Colonic mucosa (tissue), 4 donors: ENCODE measurements around the gene TMEM229A. TPM values are rescaled to one million over a fixed set of nuclear protein-coding genes. Genes with fewer than 3 reads are reported as not detected.

Source experiments
- DNase-seq: peaks from one replicate; pipeline ENCODE4 v3.0.0-alpha.2; 2020
- H3K27ac ChIP-seq: fragments of 200-600 bp; one replicate; pipeline ENCODE4 v1.8.0; 2021
- H3K27me3 ChIP-seq: fragments of 200-600 bp; one replicate; pipeline ENCODE4 v1.8.0; 2021
- H3K36me3 ChIP-seq: fragments of 200-600 bp; one replicate; pipeline ENCODE4 v1.8.0; 2021
- H3K4me1 ChIP-seq: fragments of 200-600 bp; one replicate; pipeline ENCODE4 v1.8.0; 2021; ENCODE audit warnings: mild to moderate bottlenecking
- H3K4me3 ChIP-seq: fragments of 200-600 bp; one replicate; pipeline ENCODE4 v1.8.0; 2021
- H3K9ac ChIP-seq, 2 donors: one replicate each; pipeline ENCODE4 v1.7.0; 2013; ENCODE audit warnings: control low read depth in 2 of 2, low read depth in 2 of 2, low read length in 2 of 2
- H3K9me3 ChIP-seq: fragments of 200-600 bp; one replicate; pipeline ENCODE4 v1.8.0; 2021
- CTCF ChIP-seq: fragments of 200-600 bp; IDR thresholded peaks from one replicate; pipeline ENCODE4 v1.8.0; 2022; ENCODE audit warnings: antibody characterized with exemption, mild to moderate bottlenecking
- intact Hi-C: fragments of 100-400 bp; cut with DNase I; formaldehyde crosslinking; loops from one replicate; pipeline ENCODE4 v1.14.1; 2022
- total RNA-seq, 2 donors: library from RNA; stranded (reverse); fragmentation: NEBNext Ultra II Directional in 1 of 2; extraction: Animal tissue kit (Norgen Biotek cat#: 25700) in 1 of 2; gene quantifications; one replicate each; pipeline ENCODE4 v1.2.1, GENCODE V29; 2021
- donor health status: healthy.
- donor health status: DM: no; HTN: no; CAD: no.
- donor health status: DM: no; HTN: no; CAD: no.

TMEM229A gene
- total RNA-seq, 2 donors from 2014 or later: not detected

DNA sequence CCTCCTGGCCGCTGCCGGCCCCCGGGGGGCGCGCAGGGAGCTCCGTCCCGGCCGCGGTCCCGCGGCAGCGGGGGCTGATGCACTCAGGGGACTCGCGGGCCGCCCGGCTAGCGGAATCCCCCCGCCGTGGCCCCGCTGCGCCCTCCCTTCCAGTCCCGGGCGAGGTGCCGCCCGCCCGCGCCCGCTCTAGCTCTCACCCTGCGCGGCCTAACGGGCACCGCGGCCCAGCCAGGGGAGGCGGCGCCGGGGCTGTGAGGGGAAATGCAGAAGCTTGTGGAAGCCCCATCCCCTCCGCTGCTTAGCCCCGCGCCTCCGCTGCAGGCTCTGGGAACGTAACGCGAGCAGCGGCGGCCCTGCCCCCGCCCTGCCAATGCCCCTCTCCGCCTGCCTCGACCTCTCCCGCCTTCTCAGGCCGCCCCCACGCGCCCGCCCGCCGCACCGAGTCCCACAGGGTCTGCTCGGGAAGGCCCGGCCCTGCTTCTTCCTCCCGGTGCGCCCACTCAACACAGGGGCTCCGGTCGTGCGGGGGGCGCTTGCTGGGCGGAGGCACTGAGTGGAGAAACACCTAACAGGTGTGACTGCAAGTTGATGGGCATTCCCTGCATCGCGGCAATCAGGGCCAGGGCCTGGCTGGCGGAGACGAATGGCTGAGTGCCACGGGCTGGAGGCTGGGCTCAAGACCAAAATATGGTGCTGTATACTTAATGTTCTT is 384 bp upstream of the TMEM229A start:
- intact Hi-C loops: no loop called here

DNA sequence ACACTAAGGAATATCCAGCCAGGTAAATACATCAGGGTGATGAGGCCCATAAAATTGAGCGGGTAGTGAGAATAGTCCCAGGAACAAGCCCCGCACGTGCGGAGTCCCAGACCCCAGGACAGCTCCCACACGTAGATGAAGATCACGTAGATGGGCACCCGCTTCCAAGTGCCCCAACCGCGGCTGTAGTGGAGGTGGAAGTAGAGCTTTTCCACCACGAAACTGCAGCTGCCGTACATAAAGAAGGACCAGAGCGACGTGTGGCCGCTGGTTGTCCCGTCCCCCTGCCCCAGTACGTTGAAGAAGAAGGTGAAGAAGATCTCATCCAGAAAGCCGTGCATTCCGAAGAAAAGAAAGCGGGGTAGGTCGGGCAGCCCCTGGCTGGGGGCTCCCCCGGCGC is 948 bp downstream of the TMEM229A start:
- Histone ChIP-seq H3K36me3 (no peaks in the 10 kb centered on the region), H3K27me3 (peaks cover 25% of the 10 kb centered on the region), H3K4me1 (peaks cover 13% of the 10 kb centered on the region), H3K4me3 (peak overlapping the region; percentile 48), H3K9me3 (no peaks in the 10 kb centered on the region), H3K9ac (no peak overlapping the region), H3K27ac (no peak overlapping the region)
- intact Hi-C loops: no loop called here
- no peak for DNase-seq
- TF ChIP-seq CTCF: no peak

More for the DNA sequence above, 384 bp upstream of the TMEM229A start:
- DNase-seq: no peak
- H3K9ac ChIP-seq: peak overlapping the region in 1 of 2 donors; percentile 9
- H3K36me3 ChIP-seq: no peaks in the 10 kb centered on the region
- peak overlapping the region; percentile 48 for H3K4me3 ChIP-seq
- no peaks in the 10 kb centered on the region for H3K9me3 ChIP-seq
- peaks cover 25% of the 10 kb centered on the region for H3K27me3 ChIP-seq
- H3K27ac ChIP-seq: no peak overlapping the region
- TF ChIP-seq CTCF: no peak
- H3K4me1 ChIP-seq: peaks cover 13% of the 10 kb centered on the region

DNA sequence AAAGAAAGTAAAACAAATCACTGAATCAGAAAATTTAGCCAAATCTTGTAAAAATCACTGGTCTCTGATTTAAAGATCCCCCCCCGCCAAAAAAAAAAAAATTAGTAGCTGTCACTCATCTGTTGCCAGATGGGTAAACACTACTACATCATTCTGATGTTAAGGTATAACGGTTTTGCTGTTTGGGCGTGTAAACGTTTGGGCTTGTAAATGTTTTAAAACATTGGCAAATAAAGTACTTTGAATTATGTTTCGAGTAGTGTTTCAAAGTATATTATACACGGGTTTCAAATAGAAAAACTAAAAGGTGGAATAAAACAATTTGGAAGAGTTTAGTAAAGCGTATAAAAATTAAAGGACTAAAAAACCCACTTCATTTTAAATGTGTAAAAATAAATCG is 1.5 kb downstream of the TMEM229A start:
- Histone ChIP-seq H3K27me3 (peaks cover 25% of the 10 kb centered on the region), H3K27ac (no peak overlapping the region), H3K9ac (no peak overlapping the region), H3K4me1 (peaks cover 13% of the 10 kb centered on the region), H3K36me3 (no peaks in the 10 kb centered on the region), H3K4me3 (no peak overlapping the region), H3K9me3 (no peaks in the 10 kb centered on the region)
- no peak for TF ChIP-seq CTCF
- intact Hi-C loops: no loop called here
- no peak for DNase-seq

GRCh38 chr7:124030964-124031363 is 1.9 kb downstream of the TMEM229A start:
- Histone ChIP-seq H3K4me3 (no peak overlapping the region), H3K9me3 (no peaks in the 10 kb centered on the region), H3K9ac (no peak overlapping the region), H3K27me3 (peaks cover 25% of the 10 kb centered on the region), H3K27ac (no peak overlapping the region), H3K4me1 (peaks cover 13% of the 10 kb centered on the region), H3K36me3 (no peaks in the 10 kb centered on the region)
- no peak for TF ChIP-seq CTCF
- DNase-seq: no peak
- intact Hi-C loops: no loop called here

DNA sequence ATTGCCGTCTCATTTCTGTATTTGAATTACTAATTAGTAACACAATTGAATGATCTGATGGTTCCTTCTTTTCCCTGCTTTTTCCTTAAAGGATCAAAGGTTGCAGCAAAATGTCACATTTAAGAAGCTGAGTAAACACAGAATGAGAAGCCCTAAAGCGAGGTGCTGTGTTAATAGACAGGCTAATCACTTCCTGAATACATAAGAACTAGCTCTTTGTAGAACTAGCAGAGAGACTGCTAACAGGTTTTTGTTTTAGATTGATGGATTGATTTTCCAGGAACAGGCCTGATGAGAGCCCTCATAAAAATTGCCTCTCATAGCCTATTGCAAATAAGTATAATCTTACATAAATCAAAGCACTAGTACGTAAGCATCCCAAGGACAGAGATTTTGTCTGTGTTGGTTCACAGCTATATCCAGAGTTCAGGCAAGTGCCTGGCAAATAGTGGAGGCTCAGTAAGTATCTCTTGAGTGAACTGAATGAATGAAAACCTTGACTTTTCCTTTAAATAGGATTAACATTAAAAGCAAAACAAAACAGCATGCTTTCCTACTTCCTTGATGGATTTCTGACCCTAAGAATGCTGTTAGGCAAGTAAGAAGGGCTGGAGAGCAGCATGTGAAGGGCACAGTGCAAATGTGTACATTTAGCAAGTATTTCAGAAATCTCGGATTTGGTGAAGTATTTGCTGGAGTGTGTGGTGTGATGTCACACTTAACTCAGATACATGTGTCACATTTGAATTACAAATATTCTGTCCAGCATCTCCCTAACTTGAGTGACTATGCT is 3.3 kb downstream of the TMEM229A start:
- TF ChIP-seq CTCF: no peak
- DNase-seq: no peak
- no peak overlapping the region for H3K27ac ChIP-seq
- no peaks in the 10 kb centered on the region for H3K9me3 ChIP-seq
- H3K9ac ChIP-seq: no peak overlapping the region
- peaks cover 13% of the 10 kb centered on the region for H3K4me1 ChIP-seq
- H3K27me3 ChIP-seq: peaks cover 20% of the 10 kb centered on the region
- H3K36me3 ChIP-seq: no peaks in the 10 kb centered on the region
- no peak overlapping the region for H3K4me3 ChIP-seq
- intact Hi-C loops: no loop called here
